Measurements from ENCODE around the gene ZNF414.

The ZNF414 gene

DNA sequence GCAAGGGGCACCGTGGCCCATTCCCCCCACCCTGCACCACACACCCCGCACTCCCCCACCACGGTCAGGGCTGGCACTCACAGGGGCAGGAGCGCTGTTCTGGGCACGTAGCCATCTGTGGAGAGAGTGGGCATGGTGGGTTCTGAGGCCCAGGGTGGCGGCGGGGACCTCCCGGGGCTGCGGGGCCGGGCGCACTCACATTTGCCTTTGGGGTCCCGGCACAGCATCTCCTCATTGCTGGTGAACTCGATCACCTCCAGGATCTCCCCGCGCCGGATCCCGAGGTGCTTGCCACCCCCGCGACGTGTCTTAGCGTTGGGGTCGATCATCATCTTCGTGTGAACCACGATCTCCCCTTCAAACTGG, 23.6 kb downstream of the ZNF414 start:
- DNase-seq (ENCODE audit: low read depth): no peak

DNA sequence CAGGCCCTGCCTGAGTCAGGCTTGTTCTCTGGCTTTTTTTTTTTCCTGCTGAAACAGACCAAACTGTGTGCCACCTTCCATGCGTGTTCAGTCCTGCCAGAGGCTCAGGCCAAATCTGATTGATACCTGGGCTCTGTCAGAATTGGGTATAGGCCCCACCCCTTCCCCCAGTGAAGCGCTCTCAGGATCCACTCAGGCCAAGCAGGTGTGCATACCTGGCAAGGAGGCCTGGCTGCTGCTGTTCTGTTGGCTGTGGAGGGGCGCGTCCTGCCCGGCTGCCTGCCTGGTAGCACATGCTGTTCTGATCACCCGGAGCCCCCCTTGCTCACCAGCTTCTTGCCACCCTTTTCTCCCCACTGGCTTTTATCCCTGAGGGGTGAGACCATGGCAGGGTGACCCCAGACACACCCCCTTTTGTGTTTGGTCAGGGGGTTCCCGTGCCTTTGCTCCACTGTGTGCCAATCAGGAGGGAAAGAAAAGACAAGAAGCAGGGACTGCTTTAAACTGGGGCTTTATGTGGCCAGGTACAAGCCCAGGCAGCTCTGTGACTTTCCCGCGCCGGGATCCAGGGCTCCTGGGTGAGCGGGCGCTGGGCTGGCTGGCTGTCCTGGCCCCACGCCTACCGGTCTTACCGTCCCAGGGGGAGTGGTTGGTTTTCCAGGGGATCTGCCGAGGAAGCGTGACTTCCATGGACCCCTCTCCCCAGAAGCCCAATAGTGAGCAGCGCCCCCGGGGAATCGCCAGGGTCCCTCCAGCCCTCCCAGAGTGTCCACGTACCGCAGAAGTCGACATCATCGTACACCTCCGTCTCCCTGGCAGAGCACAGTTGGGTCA, 24.2 kb downstream of the ZNF414 start:
- no peak for DNase-seq (ENCODE audit: low read depth)

DNA sequence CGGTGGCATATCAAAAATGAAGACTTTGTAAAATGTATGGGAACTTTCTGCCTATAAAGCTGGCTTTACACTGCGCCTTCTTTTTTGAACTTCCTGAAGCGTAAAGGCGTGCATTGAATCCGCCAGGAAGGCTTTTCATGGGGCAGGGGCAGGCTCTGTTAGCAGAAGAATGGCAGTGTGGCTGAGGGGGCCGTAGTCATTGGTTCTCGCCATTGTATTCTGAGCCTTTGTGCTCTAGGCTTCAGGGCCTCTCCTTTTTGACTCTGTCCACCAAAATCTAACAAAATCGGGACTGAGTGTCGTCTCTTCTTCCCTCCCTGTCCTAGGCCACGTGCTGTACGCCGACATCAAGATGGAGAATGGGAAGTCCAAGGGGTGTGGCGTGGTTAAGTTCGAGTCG, 25.6 kb downstream of the ZNF414 start:
- DNase-seq (ENCODE audit: low read depth): no peak

DNA sequence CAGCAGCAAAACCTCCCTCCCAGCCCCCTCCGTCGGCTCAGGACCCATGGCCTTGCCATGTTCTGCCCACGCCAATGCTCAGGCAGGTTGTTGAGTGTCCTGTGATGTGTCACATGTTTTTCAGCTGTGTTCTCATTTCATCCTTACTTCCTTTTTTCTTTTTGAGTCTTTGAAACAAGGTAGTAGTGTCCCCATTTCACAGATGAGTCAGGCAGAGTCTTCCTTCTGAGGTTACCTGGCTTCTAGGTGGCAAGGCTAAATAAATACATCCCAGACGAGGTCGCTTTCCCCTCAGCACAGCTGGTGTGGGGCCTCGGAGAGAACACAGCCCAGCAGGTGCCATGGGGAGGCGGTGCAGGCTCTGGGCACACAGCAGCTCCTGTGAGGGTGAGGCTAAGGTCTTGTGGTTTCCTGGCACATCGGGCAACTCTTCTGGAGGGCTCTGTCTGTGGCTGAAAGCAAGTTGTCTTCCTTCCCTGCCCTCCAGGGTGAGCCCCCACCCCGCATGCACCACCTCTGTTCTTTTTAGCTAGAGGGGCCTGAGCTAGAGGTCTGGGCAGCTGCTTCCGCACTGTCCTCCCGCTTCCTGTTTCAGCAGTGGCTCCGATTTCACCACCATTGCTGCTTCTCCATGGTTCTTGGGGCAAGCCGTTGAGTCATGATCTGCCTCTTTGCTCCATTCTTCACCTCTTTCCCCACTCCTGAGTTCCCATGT, 26.7 kb downstream of the ZNF414 start:
- peak; percentile 50 for DNase-seq (ENCODE audit: low read depth)

DNA sequence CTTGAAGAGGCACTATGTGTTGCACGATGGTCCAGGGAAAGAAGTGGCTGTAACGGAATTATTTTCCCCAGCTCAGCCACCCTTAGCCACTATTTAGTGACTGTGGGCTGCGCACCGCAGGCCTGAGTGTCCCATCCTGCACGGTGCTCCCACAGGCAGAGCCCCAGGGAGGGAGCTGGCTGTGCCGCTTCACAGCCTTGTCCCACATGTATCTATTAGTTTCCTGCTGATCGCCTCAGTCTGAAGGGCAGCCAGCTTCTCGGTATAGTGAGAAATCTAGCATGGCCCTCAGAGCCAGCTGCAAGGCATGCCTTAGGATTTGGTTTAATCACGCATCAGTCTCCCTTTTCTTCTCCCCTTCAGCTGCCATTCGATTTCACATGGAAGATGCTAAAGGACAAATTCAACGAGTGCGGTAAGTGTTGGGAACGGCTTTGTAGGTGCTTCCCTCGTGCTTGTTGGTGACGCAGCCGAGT, 27.3 kb downstream of the ZNF414 start:
- DNase-seq (ENCODE audit: low read depth): no peak

DNA sequence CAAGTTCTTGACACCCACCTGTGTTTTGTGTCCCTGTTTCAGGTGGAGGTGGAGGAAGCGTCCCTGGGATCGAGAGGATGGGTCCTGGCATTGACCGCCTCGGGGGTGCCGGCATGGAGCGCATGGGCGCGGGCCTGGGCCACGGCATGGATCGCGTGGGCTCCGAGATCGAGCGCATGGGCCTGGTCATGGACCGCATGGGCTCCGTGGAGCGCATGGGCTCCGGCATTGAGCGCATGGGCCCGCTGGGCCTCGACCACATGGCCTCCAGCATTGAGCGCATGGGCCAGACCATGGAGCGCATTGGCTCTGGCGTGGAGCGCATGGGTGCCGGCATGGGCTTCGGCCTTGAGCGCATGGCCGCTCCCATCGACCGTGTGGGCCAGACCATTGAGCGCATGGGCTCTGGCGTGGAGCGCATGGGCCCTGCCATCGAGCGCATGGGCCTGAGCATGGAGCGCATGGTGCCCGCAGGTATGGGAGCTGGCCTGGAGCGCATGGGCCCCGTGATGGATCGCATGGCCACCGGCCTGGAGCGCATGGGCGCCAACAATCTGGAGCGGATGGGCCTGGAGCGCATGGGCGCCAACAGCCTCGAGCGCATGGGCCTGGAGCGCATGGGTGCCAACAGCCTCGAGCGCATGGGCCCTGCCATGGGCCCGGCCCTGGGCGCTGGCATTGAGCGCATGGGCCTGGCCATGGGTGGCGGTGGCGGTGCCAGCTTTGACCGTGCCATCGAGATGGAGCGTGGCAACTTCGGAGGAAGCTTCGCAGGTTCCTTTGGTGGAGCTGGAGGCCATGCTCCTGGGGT, 28.2 kb downstream of the ZNF414 start:
- no peak for DNase-seq (ENCODE audit: low read depth)

DNA sequence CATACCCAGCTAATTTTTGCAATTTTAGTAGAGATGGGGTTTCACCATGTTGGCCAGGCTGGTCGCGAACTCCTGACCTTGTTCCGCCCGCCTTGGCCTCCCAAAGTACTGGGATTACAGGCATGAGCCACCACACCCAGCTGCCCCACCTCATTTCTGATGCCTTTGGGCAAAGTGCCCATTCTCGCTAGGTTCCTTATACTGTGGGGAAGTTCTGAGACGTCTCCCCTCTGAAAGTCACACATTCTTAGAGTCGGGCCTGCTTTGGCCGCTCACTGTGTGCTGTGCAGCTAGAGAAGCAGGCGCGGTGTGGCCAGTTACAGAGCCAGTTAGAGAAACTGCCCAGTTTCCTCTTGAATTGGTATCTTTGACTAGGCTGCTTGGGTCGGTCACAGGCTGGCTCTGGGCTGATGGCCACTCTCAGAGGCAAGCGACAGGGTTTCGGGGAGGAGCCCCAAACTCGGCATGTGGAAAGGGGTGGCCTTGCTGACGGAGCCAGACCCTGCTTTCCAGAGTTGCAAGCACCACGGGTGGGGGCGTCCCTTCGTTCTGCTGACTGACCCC, 29.6 kb downstream of the ZNF414 start:
- no peak for DNase-seq (ENCODE audit: low read depth)

DNA sequence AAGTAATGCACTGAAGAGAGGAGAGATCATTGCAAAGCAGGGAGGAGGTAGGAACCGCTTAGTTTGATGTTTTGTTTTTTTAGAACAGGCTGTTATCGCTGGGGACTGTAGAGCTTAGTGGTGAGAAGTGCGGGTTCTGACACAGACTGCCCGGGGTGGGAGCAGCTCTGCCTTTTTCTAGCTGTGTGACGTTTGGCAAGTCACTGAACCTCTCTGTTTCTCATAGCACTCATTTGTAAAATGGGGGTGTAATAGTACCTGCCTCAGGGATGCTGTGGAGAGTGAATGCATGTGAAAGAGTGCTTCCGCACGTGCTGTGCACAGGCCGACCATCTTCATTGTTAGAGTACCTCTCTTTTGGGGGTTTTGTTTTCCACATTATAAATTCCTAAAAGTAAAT, 30.8 kb downstream of the ZNF414 start:
- no peak for DNase-seq (ENCODE audit: low read depth)

DNA sequence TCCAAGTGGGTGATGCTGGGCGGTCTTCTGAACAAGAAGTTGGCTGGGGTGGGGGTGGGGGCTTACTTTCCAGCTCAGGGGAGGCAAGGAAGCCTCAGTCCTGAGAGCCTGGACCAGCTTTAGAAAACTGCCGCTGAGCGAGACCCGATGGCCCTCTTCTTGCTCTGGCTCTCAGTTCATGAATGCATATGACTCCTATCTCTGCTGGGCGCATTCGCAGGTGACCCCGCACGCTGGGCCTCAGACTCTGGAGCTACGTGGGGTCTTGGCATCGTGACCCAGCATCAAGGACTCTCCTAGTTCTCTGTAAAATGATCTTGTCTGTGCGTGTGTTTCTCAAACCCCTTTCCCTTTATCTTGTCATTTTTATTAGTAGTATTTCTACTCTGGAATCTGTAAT, 31.3 kb downstream of the ZNF414 start:
- no peak for DNase-seq (ENCODE audit: low read depth)

DNA sequence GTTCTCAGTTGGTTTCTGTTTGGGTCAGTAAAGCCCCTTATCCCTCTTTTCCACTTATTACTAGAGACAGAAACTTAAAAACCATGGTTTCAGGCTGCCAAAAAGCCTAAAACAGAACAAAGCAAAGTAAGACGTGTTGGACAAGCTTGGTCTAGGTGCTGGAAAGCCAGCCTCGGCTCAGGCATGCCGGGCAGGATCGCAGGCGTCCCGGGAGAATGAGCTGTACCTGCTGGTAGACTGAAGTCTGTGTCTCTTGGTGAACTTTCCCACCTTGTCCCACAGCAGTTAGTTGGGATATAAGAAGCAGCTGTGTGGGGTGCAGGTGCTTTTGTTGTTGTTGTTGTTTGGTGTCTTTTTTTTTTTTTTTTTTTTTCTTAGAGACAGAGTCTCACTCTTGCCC, 32.4 kb downstream of the ZNF414 start:
- no peak for DNase-seq (ENCODE audit: low read depth)

DNA sequence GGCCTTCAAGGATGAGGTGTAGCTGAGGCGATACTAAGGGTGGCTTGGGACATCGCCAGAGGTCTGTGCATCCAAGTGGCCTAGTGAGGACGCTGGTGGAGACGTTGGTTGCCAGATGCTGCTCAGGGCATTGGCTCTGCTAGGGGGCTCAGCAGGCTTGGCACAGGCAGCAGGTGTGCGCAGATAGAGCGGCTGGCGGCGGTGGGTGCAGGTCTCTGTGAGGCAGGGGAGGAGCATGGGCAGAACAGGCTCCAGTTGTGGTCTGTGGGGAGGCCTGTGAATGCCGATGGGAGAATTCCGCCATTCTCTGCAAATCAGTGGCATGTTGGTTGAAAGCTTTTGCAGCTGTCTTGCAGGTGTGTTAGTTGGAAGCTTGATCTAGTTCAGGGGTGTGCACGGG, 32.8 kb downstream of the ZNF414 start:
- DNase-seq (ENCODE audit: low read depth): no peak

DNA sequence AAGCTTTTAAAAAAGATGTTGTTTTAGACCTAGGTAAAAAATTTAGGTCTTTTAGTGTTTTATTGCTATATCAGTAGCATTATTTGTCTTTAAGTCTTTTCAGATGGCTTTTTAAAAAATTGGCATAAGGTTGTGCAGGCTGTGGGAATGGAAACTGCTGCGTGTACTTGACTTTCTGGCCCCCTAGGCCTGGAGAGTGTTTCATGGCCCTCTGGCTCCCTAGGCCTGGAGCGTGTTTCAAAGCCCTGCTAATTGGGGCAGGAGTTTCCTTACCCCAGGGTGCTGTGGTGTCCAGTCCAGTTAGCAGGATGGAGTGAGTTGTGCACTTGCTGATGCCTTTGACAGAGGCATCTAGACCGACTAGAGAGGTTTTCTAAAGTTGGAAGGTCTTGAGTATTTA, 35.4 kb downstream of the ZNF414 start:
- no peak for DNase-seq (ENCODE audit: low read depth)

DNA sequence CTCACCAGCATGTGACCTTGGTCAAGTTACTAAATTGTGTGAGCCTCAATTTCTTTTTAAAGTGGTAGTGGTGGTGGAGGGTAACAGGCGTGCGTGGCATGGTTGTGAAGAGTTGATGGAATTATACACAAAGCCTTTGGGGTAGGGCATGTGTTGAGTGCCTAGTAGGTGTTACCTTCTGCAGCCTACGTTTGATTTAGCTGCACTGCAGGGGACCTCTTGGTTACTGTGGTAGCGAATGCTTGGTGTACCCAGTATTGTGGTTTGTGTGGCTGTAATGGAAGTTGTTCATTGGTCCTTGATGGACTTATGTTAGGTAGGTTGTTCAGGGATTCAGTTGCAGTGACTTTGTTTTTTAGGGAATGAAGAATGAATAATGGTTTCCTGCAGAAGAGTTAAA, 36.1 kb downstream of the ZNF414 start:
- DNase-seq (ENCODE audit: low read depth): no peak

DNA sequence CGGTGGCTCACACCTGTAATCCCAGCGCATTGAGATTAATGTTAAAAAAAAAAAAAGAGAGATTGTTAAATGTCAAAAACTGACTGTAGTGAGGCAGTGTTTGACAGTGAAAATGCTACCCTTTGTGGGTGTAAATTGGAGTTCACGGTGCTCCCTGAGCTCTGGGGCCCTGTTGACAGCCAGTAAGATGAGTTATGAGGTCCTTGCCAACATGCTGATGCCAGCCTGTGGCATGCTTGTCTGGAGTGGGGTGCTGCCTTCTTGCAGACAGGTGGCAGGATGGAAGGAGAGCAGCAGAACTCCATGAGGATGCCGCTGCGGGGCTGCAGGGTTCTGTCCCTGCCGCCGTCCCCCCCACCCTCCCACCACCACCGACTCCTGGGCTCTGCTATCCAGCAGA, 37.4 kb downstream of the ZNF414 start:
- DNase-seq (ENCODE audit: low read depth): no peak

DNA sequence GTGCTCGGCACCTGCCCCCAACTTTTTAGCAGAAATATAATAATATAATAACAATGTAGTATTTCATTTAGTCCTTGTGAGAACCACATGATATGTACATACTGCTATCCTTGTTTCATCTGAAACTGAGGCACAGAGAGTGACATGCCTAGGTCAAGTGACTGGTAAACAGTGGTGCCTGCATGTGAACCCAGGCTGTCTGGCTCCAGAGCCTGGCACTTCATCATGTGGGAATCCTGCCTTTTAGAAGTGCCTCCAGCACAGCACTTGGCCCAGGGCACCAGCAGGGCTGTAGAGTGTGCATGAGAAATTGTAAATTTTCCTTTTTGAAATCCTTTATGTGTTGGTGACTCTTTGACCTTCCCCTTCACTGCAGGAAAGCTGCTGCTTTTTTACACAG, 39.0 kb downstream of the ZNF414 start:
- DNase-seq (ENCODE audit: low read depth): no peak

DNA sequence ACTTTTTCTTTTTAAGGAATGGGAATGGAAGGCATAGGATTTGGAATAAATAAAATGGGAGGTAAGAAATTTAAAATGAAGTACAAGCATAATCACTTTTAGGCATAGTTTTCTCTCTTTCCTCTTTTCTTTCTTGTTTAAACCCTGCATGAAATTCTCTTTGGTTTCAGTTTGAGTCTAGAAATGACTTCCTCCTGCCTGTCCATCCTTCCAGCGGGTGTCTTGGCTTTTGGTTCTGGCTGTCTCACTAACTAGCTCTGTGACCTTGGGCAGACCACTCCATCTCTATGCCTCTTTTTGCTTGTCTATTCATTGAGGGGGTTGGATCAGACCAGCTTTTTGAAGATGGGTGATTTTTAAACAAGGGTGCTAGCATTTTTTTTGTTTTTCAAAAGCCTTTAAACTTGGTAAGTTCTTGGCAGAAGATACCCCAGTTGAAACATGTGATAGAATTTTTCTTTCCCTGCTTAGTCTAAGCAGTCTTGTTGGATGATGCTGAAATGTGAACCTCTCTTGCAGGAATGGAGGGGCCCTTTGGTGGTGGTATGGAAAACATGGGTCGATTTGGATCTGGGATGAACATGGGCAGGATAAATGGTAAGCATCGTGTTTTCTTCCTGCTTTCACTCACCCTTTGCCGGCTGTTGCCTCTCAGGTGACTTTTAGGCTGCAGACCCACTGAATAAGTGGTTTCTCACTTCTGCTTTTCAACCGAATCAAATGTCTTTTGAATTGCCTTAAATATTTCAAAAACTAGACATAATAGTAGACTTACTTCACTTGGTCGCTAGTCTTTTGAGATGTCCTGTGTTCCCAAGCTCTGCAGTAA, 40.1 kb downstream of the ZNF414 start:
- DNase-seq (ENCODE audit: low read depth): no peak

DNA sequence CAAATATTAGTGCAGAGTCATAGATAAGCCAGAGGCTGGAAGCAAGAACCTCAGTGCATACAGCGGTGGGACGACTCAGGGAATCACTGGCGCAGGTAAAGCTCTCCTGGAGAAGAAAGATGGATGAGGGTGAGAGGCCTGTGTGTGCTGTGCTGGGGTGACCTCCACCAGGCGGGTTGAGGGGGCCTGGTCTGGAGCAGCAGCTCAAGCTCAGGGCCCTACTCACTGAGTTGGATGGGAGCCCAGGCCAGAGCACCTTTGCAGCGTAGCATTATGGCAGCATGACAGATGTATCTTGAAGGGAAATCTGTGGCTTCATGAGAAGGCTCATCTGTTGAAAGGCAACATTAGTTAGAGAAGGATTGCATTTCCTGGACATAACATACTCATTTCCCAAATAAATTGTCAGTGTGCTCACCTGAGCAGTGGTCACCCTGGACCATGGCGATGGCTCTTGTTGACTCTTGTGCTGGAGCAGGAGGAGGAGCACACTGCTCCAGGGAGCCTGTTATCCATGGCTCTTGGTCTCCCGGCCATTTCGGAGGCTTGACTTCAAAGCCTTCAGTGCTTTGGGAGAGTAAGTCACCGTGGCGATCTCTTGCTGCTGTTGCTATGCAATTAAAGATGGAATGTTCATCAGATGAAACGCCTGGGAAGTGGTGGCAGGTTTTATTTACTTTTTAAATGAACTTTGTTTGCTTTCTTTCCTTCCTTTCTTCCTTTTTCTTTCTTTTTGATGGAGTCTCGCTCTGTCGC, 44.2 kb downstream of the ZNF414 start:
- no peak for DNase-seq (ENCODE audit: low read depth)

DNA sequence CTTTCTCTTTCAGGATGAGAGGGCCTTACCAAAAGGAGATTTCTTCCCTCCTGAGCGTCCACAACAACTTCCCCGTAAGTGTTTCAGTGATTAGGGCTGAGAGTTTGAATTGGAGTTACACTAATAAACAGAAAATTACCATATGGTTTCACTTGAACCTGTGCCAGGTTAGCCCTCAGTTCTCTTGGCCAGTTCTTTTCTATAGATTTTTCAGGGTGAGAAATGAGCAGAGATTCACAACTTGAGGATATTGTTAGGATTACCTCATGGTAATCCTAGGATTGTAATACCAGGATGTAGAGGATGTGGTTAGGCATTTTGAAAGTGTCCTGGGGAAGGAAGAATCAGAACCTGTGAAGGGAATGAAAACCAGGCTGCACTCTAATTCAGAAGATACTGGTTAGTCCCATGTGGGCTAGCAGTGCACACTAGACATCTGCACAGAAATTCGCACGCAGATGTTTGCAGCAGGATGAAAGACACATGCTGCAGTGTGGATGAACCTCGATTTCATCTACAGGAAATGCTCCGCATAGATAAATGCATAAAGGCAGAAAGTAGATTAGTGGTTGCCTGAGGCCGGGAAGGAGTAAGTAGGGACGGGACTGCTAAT, 45.1 kb downstream of the ZNF414 start:
- DNase-seq (ENCODE audit: low read depth): no peak

DNA sequence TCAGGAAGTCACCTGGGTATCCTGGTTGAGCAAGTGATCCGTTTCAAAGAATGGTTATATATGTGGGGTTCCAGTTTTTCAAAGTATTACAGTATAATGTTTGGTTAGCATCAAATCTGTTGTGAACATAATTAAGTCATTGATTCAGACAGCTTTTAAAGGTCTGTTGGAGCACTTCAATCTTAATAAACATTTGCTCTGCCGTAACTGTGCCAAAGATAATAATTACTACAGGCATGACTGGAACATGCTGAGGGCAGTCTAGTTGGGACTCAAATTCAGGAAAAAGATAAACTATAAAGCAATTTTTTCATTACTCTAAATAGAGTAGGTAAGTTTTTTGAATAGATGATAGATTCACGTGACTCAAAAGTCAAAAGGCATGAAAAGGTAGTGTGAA, 45.8 kb downstream of the ZNF414 start:
- no peak for DNase-seq (ENCODE audit: low read depth)

DNA sequence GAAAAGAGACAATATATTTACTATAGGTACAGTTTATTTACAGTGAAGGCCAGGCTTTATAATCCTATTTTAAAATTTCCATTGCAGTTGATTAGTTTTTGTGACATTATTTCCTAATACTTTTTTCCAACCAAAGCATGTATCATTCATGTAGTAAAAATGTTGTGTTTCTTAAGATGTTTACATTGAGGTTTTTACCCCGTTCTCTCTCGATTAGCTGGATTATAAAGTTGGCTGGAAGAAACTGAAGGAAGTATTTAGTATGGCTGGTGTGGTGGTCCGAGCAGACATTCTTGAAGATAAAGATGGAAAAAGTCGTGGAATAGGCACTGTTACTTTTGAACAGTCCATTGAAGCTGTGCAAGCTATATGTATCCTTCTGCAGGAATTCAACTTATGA, 47.9 kb downstream of the ZNF414 start:
- DNase-seq (ENCODE audit: low read depth): no peak

Data from stimulated activated CD8-positive, alpha-beta memory T cell treated with anti-CD3 and anti-CD28 coated beads, Interleukin-4, amount 100 ng/mL, for 24 hours (primary cell).